MM.1S (cell line): ENCODE data around the gene MSI1.

Experiments used
- DNase-seq: peaks from one replicate; pipeline ENCODE4 v3.0.0-alpha.2; 2015
- H2AFZ ChIP-seq: fragments of 300-600 bp; sonication (generic); 2 replicates; pipeline ENCODE4 v1.6.0; 2016; ENCODE audit warnings: antibody characterized with exemption, low read length
- H3F3A ChIP-seq: fragments of 300-600 bp; sonication (generic); 2 replicates; pipeline ENCODE4 v1.6.1; 2016; ENCODE audit warnings: mild to moderate bottlenecking, antibody characterized with exemption, low read length, moderate library complexity, mixed read lengths; ENCODE audit not compliant: insufficient read depth
- H3K27ac ChIP-seq: fragments of 300-600 bp; sonication (generic); 2 replicates; pipeline ENCODE4 v1.5.1; 2016; ENCODE audit warnings: mild to moderate bottlenecking, low read length
- H3K27me3 ChIP-seq: fragments of 300-600 bp; sonication (generic); replicated peaks from 2 replicates; pipeline ENCODE4 v1.6.0; 2016; ENCODE audit warnings: low read length; ENCODE audit not compliant: insufficient read depth
- H3K36me3 ChIP-seq: fragments of 300-600 bp; sonication (generic); replicated peaks from 2 replicates; pipeline ENCODE4 v1.6.1; 2016; ENCODE audit warnings: mild to moderate bottlenecking, low read length, mixed read lengths; ENCODE audit not compliant: insufficient read depth
- H3K4me1 ChIP-seq: fragments of 300-600 bp; sonication (generic); 2 replicates; pipeline ENCODE4 v1.6.1; 2016; ENCODE audit warnings: low read length, mixed read lengths
- H3K4me2 ChIP-seq: fragments of 300-600 bp; sonication (generic); 2 replicates; pipeline ENCODE4 v1.6.0; 2016; ENCODE audit warnings: low read depth, low read length
- H3K4me3 ChIP-seq: fragments of 300-600 bp; sonication (generic); 2 replicates; pipeline ENCODE4 v1.5.1; 2016; ENCODE audit warnings: low read length, mixed read lengths
- H3K79me2 ChIP-seq: fragments of 300-600 bp; sonication (generic); 2 replicates; pipeline ENCODE4 v1.6.1; 2016; ENCODE audit warnings: mixed run types, low read length, mixed read lengths
- H3K9ac ChIP-seq: fragments of 300-600 bp; sonication (generic); 2 replicates; pipeline ENCODE4 v1.6.1; 2016; ENCODE audit warnings: low read length, mixed read lengths
- H3K9me2 ChIP-seq: fragments of 300-600 bp; sonication (generic); replicated peaks from 2 replicates; pipeline ENCODE4 v1.6.1; 2016; ENCODE audit warnings: mild to moderate bottlenecking, low read length, mixed read lengths; ENCODE audit not compliant: insufficient read depth
- H3K9me3 ChIP-seq: fragments of 300-600 bp; sonication (generic); replicated peaks from 2 replicates; pipeline ENCODE4 v1.6.1; 2016; ENCODE audit warnings: mild to moderate bottlenecking, low read length, mixed read lengths; ENCODE audit not compliant: insufficient read depth
- H4K20me1 ChIP-seq: fragments of 300-600 bp; sonication (generic); 2 replicates; pipeline ENCODE4 v1.6.1; 2016; ENCODE audit warnings: mild to moderate bottlenecking, low read length, moderate library complexity, mixed read lengths; ENCODE audit not compliant: insufficient read depth
- CTCF ChIP-seq: fragments of 300-600 bp; sonication (generic); IDR thresholded peaks from 2 replicates; pipeline ENCODE4 v1.5.1; 2016; ENCODE audit warnings: antibody characterized with exemption, low read length, mixed read lengths
- EZH2 ChIP-seq: fragments of 300-600 bp; sonication (generic); optimal IDR thresholded peaks from 2 replicates; pipeline ENCODE3; 2017; ENCODE audit warnings: low read depth, mild to moderate bottlenecking, antibody characterized with exemption, low read length, mixed read lengths
- EZH2phosphoT487 ChIP-seq: fragments of 300-600 bp; sonication (generic); IDR thresholded peaks from 2 replicates; pipeline ENCODE4 v1.6.1; 2018; ENCODE audit warnings: antibody characterized with exemption, low read length

MSI1 gene

GRCh38 chr12:120343039-120343537, 25.9 kb downstream of the MSI1 start:
- no peaks in the 10 kb centered on the region for H3K4me1 ChIP-seq
- H3K9me2 ChIP-seq, result no peaks in the 10 kb centered on the region
- no peaks in the 10 kb centered on the region for H3K36me3 ChIP-seq
- no peaks in the 10 kb centered on the region for H3K79me2 ChIP-seq
- no peak overlapping the region for H2AFZ ChIP-seq
- H3K4me2 ChIP-seq, result no peak overlapping the region
- no peak overlapping the region for H3K27ac ChIP-seq
- H3F3A ChIP-seq, result no peaks in the 10 kb centered on the region
- no peak for TF ChIP-seq CTCF
- no peak for TF ChIP-seq EZH2
- no peak for TF ChIP-seq EZH2phosphoT487
- no peak overlapping the region for H3K4me3 ChIP-seq
- no peaks in the 10 kb centered on the region for H3K27me3 ChIP-seq
- no peak for DNase-seq
- no peaks in the 10 kb centered on the region for H4K20me1 ChIP-seq
- H3K9me3 ChIP-seq, result no peaks in the 10 kb centered on the region
- no peak overlapping the region for H3K9ac ChIP-seq

GRCh38 chr12:120342175-120343038, 26.6 kb downstream of the MSI1 start:
- H3K9me2 ChIP-seq, result no peaks in the 10 kb centered on the region
- H3K36me3 ChIP-seq, result no peaks in the 10 kb centered on the region
- no peak overlapping the region for H3K4me2 ChIP-seq
- H2AFZ ChIP-seq, result no peak overlapping the region
- no peaks in the 10 kb centered on the region for H3K79me2 ChIP-seq
- H3K27me3 ChIP-seq, result no peaks in the 10 kb centered on the region
- H3K4me1 ChIP-seq, result no peaks in the 10 kb centered on the region
- H3K4me3 ChIP-seq, result no peak overlapping the region
- H3K9me3 ChIP-seq, result no peaks in the 10 kb centered on the region
- TF ChIP-seq EZH2phosphoT487, result no peak
- no peak for TF ChIP-seq EZH2
- TF ChIP-seq CTCF, result no peak
- H3F3A ChIP-seq, result no peaks in the 10 kb centered on the region
- no peak for DNase-seq
- H4K20me1 ChIP-seq, result no peaks in the 10 kb centered on the region
- no peak overlapping the region for H3K27ac ChIP-seq
- H3K9ac ChIP-seq, result no peak overlapping the region

- no peak for TF ChIP-seq CTCF
- no peak for TF ChIP-seq EZH2phosphoT487
- no peak for TF ChIP-seq EZH2
- Histone ChIP-seq H3K4me2 (no peak overlapping the region), H3K4me3 (no peak overlapping the region)
These were observed 29.7 kb downstream of the MSI1 start for GRCh38 chr12:120339256-120339655.

More at GRCh38 chr12:120339256-120339655, 29.7 kb downstream of the MSI1 start:
- Histone ChIP-seq H3F3A (no peaks in the 10 kb centered on the region), H3K4me1 (no peaks in the 10 kb centered on the region), H3K9ac (no peak overlapping the region), H2AFZ (no peak overlapping the region), H4K20me1 (no peaks in the 10 kb centered on the region), H3K36me3 (no peaks in the 10 kb centered on the region), H3K27ac (no peak overlapping the region), H3K9me2 (no peaks in the 10 kb centered on the region), H3K27me3 (no peaks in the 10 kb centered on the region), H3K9me3 (no peaks in the 10 kb centered on the region), H3K79me2 (no peaks in the 10 kb centered on the region)
- no peak for DNase-seq
